ENCODE data around the gene TCF12.
"Not testable (repeated sequence)": the region's sequence is repeated elsewhere in the genome, so short reads cannot be mapped to it uniquely, and the experiment has no call there.

Gene TCF12

GRCh38 chr15:56948000-56948763, 29.7 kb downstream of the TCF12 start:
- no peak for DNase-seq

- no peak for DNase-seq
Observed at GRCh38 chr15:56948764-56949101, 30.3 kb downstream of the TCF12 start.

- DNase-seq, result no peak
Observed at GRCh38 chr15:56950979-56951378, 32.5 kb downstream of the TCF12 start.

GRCh38 chr15:56953790-56954189, 35.3 kb downstream of the TCF12 start:
- DNase-seq, result no peak

- DNase-seq, result not testable (repeated sequence)
Observed at GRCh38 chr15:56955011-56955410, 36.6 kb downstream of the TCF12 start.

- DNase-seq, result no peak
Observed at GRCh38 chr15:56956538-56956937, 38.1 kb downstream of the TCF12 start.

GRCh38 chr15:56957812-56958406, 39.5 kb downstream of the TCF12 start:
- no peak for DNase-seq

GRCh38 chr15:56959318-56959648, 40.8 kb downstream of the TCF12 start:
- no peak for DNase-seq

GRCh38 chr15:56960116-56960515, 41.7 kb downstream of the TCF12 start:
- DNase-seq, result no peak

GRCh38 chr15:56963126-56963525, 44.7 kb downstream of the TCF12 start:
- no peak for DNase-seq

- no peak for DNase-seq
Observed at GRCh38 chr15:56963710-56964109, 45.3 kb downstream of the TCF12 start.

GRCh38 chr15:56964182-56964581, 45.7 kb downstream of the TCF12 start:
- no peak for DNase-seq

GRCh38 chr15:56965231-56966013, 47.0 kb downstream of the TCF12 start:
- DNase-seq, result no peak

- DNase-seq, result no peak
Observed at GRCh38 chr15:56967336-56967735, 48.9 kb downstream of the TCF12 start.

GRCh38 chr15:56968256-56968655, 49.8 kb downstream of the TCF12 start:
- DNase-seq, result no peak

GRCh38 chr15:56968821-56969220, 50.4 kb downstream of the TCF12 start:
- DNase-seq, result no peak

GRCh38 chr15:56969265-56969895, 50.9 kb downstream of the TCF12 start:
- DNase-seq, result no peak

- no peak for DNase-seq
Observed at GRCh38 chr15:56971571-56971970, 53.1 kb downstream of the TCF12 start.

GRCh38 chr15:56972016-56972415, 53.6 kb downstream of the TCF12 start:
- no peak for DNase-seq

GRCh38 chr15:56972426-56972825, 54.0 kb downstream of the TCF12 start:
- no peak for DNase-seq

GRCh38 chr15:56973463-56973862, 55.0 kb downstream of the TCF12 start:
- no peak for DNase-seq

GRCh38 chr15:56977232-56977631, 58.8 kb downstream of the TCF12 start:
- DNase-seq, result no peak

- DNase-seq, result no peak
Observed at GRCh38 chr15:56978898-56979662, 60.6 kb downstream of the TCF12 start.

Measured in activated effector memory CD4-positive, alpha-beta T cell treated with anti-CD3 and anti-CD28 coated beads, Interleukin-2, amount 50 U/mL, for 16 hours (primary cell).